ENCODE measurements around the gene TEKTIP1. TPM values are rescaled to one million over a fixed set of nuclear protein-coding genes. Genes with fewer than 3 reads are reported as not detected.

The TEKTIP1 gene
- total and polyA plus RNA-seq, 2 experiments from 2014 or later = 1.5 TPM; not detected in 1

DNA sequence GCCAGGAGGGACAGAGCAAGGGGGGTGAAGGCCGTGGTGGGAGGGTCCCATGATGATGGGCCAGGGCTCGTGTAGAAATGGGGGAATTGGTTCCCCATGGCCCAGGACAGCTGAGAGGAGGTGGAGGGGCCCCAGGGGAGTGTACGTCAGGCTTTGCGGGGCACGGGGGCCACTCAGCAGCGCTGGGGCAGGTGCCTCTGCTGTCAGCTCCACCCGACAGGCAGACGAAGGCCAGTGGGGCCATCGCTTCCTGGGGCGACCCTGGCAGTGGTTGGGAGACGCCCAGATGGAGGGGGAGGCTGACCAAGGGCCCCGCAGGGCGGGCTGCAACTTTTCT lies 1.9 kb upstream of the TEKTIP1 start:
- Histone ChIP-seq H4K20me1 (ENCODE audit: insufficient read depth, poor library complexity, severe bottlenecking) (peaks cover 3% of the 10 kb centered on the region), H3K9me2 (replicated peaks; ENCODE audit: insufficient read depth) (no peaks in the 10 kb centered on the region), H3K4me3 (no peak overlapping the region), H3K79me2 (no peaks in the 10 kb centered on the region), H3K4me2 (no peak overlapping the region), H3K4me1 (ENCODE audit: insufficient read depth) (no peaks in the 10 kb centered on the region), H3K27me3 (no peaks in the 10 kb centered on the region), H3K9me3 (ENCODE audit: low read depth) (no peaks in the 10 kb centered on the region), H3K36me3 (replicated peaks; ENCODE audit: insufficient read depth, low read depth) (no peaks in the 10 kb centered on the region), H3K27ac (no peak overlapping the region), H2AFZ (no peak overlapping the region)
- no peak for DNase-seq (ENCODE audit: low spot score)
- TF ChIP-seq EZH2 (IDR thresholded peaks at IDR 0.05; ENCODE audit: borderline replicate concordance) (no peak), EZH2phosphoT487 (IDR thresholded peaks at IDR 0.05; ENCODE audit: low read depth, severe bottlenecking, unreplicated experiment) (no peak)
- TF ChIP-seq, protein P1, sequence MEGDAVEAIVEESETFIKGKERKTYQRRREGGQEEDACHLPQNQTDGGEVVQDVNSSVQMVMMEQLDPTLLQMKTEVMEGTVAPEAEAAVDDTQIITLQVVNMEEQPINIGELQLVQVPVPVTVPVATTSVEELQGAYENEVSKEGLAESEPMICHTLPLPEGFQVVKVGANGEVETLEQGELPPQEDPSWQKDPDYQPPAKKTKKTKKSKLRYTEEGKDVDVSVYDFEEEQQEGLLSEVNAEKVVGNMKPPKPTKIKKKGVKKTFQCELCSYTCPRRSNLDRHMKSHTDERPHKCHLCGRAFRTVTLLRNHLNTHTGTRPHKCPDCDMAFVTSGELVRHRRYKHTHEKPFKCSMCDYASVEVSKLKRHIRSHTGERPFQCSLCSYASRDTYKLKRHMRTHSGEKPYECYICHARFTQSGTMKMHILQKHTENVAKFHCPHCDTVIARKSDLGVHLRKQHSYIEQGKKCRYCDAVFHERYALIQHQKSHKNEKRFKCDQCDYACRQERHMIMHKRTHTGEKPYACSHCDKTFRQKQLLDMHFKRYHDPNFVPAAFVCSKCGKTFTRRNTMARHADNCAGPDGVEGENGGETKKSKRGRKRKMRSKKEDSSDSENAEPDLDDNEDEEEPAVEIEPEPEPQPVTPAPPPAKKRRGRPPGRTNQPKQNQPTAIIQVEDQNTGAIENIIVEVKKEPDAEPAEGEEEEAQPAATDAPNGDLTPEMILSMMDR (IDR thresholded peaks at IDR 0.05; ENCODE audit: poor library complexity) = no peak
- 80% methylated on average over 10 of the region's 13 CpGs for WGBS (ENCODE audit: low lambda C conversion rate, missing lambda C conversion rate)

GRCh38 chr19:3537438-3538240 lies 1.3 kb upstream of the TEKTIP1 start:
- TF ChIP-seq, protein P1 (IDR thresholded peaks at IDR 0.05; ENCODE audit: poor library complexity) = no peak
- TF ChIP-seq EZH2phosphoT487 (IDR thresholded peaks at IDR 0.05; ENCODE audit: low read depth, severe bottlenecking, unreplicated experiment) = no peak
- TF ChIP-seq EZH2 (IDR thresholded peaks at IDR 0.05; ENCODE audit: borderline replicate concordance) = no peak
- Histone ChIP-seq H3K27ac (no peak overlapping the region), H3K4me2 (no peak overlapping the region), H4K20me1 (ENCODE audit: insufficient read depth, poor library complexity, severe bottlenecking) (peaks cover 3% of the 10 kb centered on the region), H3K79me2 (no peaks in the 10 kb centered on the region), H3K9me2 (replicated peaks; ENCODE audit: insufficient read depth) (no peaks in the 10 kb centered on the region), H3K27me3 (no peaks in the 10 kb centered on the region), H3K36me3 (replicated peaks; ENCODE audit: insufficient read depth, low read depth) (no peaks in the 10 kb centered on the region), H3K4me3 (no peak overlapping the region), H3K9me3 (ENCODE audit: low read depth) (no peaks in the 10 kb centered on the region), H3K4me1 (ENCODE audit: insufficient read depth) (no peaks in the 10 kb centered on the region), H2AFZ (no peak overlapping the region)
- WGBS (ENCODE audit: low lambda C conversion rate, missing lambda C conversion rate) = 79% methylated on average over 15 of the region's 22 CpGs
- no peak for DNase-seq (ENCODE audit: low spot score)

DNA sequence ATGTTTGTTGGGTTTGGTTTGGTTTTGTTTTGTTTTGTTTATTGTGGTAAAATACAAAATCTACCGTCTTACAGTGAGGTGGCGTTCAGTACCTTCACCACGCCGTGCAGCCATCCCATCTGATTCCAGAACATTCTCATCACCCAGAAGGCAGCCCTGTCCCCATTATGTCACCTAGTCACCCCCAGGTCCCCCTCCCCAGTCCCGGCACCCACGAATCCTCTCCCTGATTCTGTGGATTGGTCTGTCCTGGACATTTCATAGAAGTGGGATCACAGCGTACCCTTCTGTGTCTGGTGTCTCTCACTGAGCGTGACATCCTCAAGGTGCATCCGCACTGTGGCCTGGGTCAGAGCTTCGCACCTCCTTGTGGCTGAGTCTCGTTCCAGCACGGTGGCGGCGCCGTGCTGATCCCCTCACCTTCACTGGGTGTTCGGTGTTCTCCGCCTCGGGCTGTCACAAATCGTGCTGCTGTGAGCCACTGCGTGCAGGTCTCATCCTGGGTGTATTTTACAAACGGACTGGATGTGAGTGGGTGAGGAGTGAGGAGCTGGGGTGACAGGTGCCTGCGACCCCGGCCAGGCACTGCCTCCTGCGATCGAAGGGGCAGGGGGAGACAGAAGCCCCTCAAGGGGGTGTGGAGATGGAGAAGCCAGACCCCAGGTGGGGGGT lies 580 bp upstream of the TEKTIP1 start:
- TF ChIP-seq EZH2phosphoT487 (IDR thresholded peaks at IDR 0.05; ENCODE audit: low read depth, severe bottlenecking, unreplicated experiment) (no peak), EZH2 (IDR thresholded peaks at IDR 0.05; ENCODE audit: borderline replicate concordance) (no peak)
- TF ChIP-seq, protein P1 (IDR thresholded peaks at IDR 0.05; ENCODE audit: poor library complexity) = no peak
- Histone ChIP-seq H3K4me2 (no peak overlapping the region), H3K9me3 (ENCODE audit: low read depth) (no peaks in the 10 kb centered on the region), H3K79me2 (no peaks in the 10 kb centered on the region), H3K9me2 (replicated peaks; ENCODE audit: insufficient read depth) (no peaks in the 10 kb centered on the region), H3K27me3 (no peaks in the 10 kb centered on the region), H4K20me1 (ENCODE audit: insufficient read depth, poor library complexity, severe bottlenecking) (peaks cover 3% of the 10 kb centered on the region), H3K4me1 (ENCODE audit: insufficient read depth) (no peaks in the 10 kb centered on the region), H3K36me3 (replicated peaks; ENCODE audit: insufficient read depth, low read depth) (no peaks in the 10 kb centered on the region), H3K4me3 (no peak overlapping the region), H2AFZ (no peak overlapping the region), H3K27ac (no peak overlapping the region)
- 83% methylated on average over 25 of the region's 25 CpGs for WGBS (ENCODE audit: low lambda C conversion rate, missing lambda C conversion rate)
- no peak for DNase-seq (ENCODE audit: low spot score)
